LHCN-M2 (cell line): Measurements from ENCODE around the gene CRYBA4. TPM values are rescaled to one million over a fixed set of nuclear protein-coding genes. Genes with fewer than 3 reads are reported as not detected.
"Not testable (repeated sequence)": the region's sequence is repeated elsewhere in the genome, so short reads cannot be mapped to it uniquely, and the experiment has no call there.

Experiments used
- DNase-seq: peaks from one replicate; pipeline ENCODE4 v3.0.0-alpha.2; 2012; ENCODE audit warnings: low read depth
- total RNA-seq: library from RNA; depleted of rRNA; stranded (reverse); fragments of >200 nt; gene quantifications from 2 replicates; pipeline ENCODE4 v1.2.3, GENCODE V29; 2014

Gene CRYBA4
- total RNA-seq, 1 experiment from 2014 or later, result not detected

GRCh38 chr22:26597026-26597425, 24.7 kb upstream of the CRYBA4 start:
- DNase-seq, result no peak

- no peak for DNase-seq
Observed at GRCh38 chr22:26597480-26597879, 24.3 kb upstream of the CRYBA4 start.

- DNase-seq, result no peak
Observed at GRCh38 chr22:26599505-26599904, 22.3 kb upstream of the CRYBA4 start.

- DNase-seq, result no peak
Observed at GRCh38 chr22:26601726-26602125, 20.0 kb upstream of the CRYBA4 start.

GRCh38 chr22:26602127-26602526, 19.6 kb upstream of the CRYBA4 start:
- DNase-seq, result no peak

GRCh38 chr22:26604368-26604767, 17.4 kb upstream of the CRYBA4 start:
- no peak for DNase-seq

GRCh38 chr22:26606611-26607010, 15.2 kb upstream of the CRYBA4 start:
- DNase-seq, result peak; percentile 92

- DNase-seq, result no peak
Observed at GRCh38 chr22:26608129-26608528, 13.6 kb upstream of the CRYBA4 start.

- DNase-seq, result no peak
Observed at GRCh38 chr22:26609287-26609686, 12.5 kb upstream of the CRYBA4 start.

- DNase-seq, result peak; percentile 97
Observed at GRCh38 chr22:26610072-26610958, 11.4 kb upstream of the CRYBA4 start.

GRCh38 chr22:26610996-26611395, 10.8 kb upstream of the CRYBA4 start:
- DNase-seq, result peak; percentile 58

GRCh38 chr22:26612652-26613051, 9.1 kb upstream of the CRYBA4 start:
- DNase-seq, result no peak

- not testable (repeated sequence) for DNase-seq
Observed at GRCh38 chr22:26613753-26614152, 8.0 kb upstream of the CRYBA4 start.

GRCh38 chr22:26614322-26614721, 7.4 kb upstream of the CRYBA4 start:
- DNase-seq, result no peak

- DNase-seq, result no peak
Observed at GRCh38 chr22:26615149-26615548, 6.6 kb upstream of the CRYBA4 start.

- DNase-seq, result no peak
Observed at GRCh38 chr22:26615830-26616435, 5.8 kb upstream of the CRYBA4 start.

- DNase-seq, result no peak
Observed at GRCh38 chr22:26616650-26617049, 5.1 kb upstream of the CRYBA4 start.

GRCh38 chr22:26617271-26618199, 4.2 kb upstream of the CRYBA4 start, which contains the start of gene CRYBB1:
CRYBB1 (minus strand) TSS chr22:26618027; CDS start chr22:26616319, 1,708 bp downstream.
- no peak for DNase-seq

- DNase-seq, result no peak
Observed at GRCh38 chr22:26618455-26618854, 3.3 kb upstream of the CRYBA4 start.

GRCh38 chr22:26619510-26619909, 2.3 kb upstream of the CRYBA4 start:
- no peak for DNase-seq

- no peak for DNase-seq
Observed at GRCh38 chr22:26620197-26620596, 1.6 kb upstream of the CRYBA4 start.

- DNase-seq, result no peak
Observed at GRCh38 chr22:26623984-26624383, 2.2 kb downstream of the CRYBA4 start.
